SK-N-SH treated with all-trans-retinoic acid at 6 μM for 48 hours (cell line): Measurements from ENCODE around the gene FBXL14.

ENCODE experiments used
- ATAC-seq: fragments of 200-7000 bp; cut with Tn5 transposase; 3 replicates; pipeline ENCODE4 v1.9.1; 2020; ENCODE audit warnings: mild to moderate bottlenecking, moderate library complexity
- BACH2 ChIP-seq: fragments of 250-450 bp; sonication (Bioruptor Pico); IDR thresholded peaks from 2 replicates; pipeline ENCODE4 v1.9.0; 2021; ENCODE audit warnings: mild to moderate bottlenecking, borderline replicate concordance
- CREB5 ChIP-seq: fragments of 250-450 bp; sonication (Bioruptor Pico); IDR thresholded peaks from 2 replicates; pipeline ENCODE4 v1.5.1; 2020; ENCODE audit warnings: low read depth, mild to moderate bottlenecking, moderate library complexity
- CSRNP3 ChIP-seq: fragments of 250-450 bp; sonication (Bioruptor Pico); IDR thresholded peaks from 2 replicates; pipeline ENCODE4 v1.5.1; 2021; ENCODE audit warnings: mild to moderate bottlenecking, moderate library complexity
- ESRRG ChIP-seq: fragments of 250-450 bp; sonication (Bioruptor Pico); IDR thresholded peaks from 2 replicates; pipeline ENCODE4 v1.6.1; 2021; ENCODE audit warnings: mild to moderate bottlenecking
- GLIS3 ChIP-seq: fragments of 250-450 bp; sonication (Bioruptor Pico); IDR thresholded peaks from 2 replicates; pipeline ENCODE4 v1.5.0; 2020; ENCODE audit warnings: mild to moderate bottlenecking, moderate library complexity
- ISL1 ChIP-seq: fragments of 250-450 bp; sonication (Bioruptor Pico); IDR thresholded peaks from 2 replicates; pipeline ENCODE4 v2.1.2; 2022; ENCODE audit warnings: mild to moderate bottlenecking, moderate library complexity
- OSR1 ChIP-seq: fragments of 250-450 bp; sonication (Bioruptor Pico); IDR thresholded peaks from 2 replicates; pipeline ENCODE4 v1.8.0; 2022; ENCODE audit warnings: moderate library complexity, mild to moderate bottlenecking, inconsistent platforms
- PATZ1 ChIP-seq: fragments of 250-450 bp; sonication (Bioruptor Pico); IDR thresholded peaks from 2 replicates; pipeline ENCODE4 v1.8.0; 2020; ENCODE audit warnings: mild to moderate bottlenecking, moderate library complexity, borderline replicate concordance
- POU6F1 ChIP-seq: fragments of 250-450 bp; sonication (Bioruptor Pico); IDR thresholded peaks from 2 replicates; pipeline ENCODE4 v1.8.0; 2021; ENCODE audit warnings: low read depth, mild to moderate bottlenecking, moderate library complexity, borderline replicate concordance
- PPARA ChIP-seq: fragments of 250-450 bp; sonication (Bioruptor Pico); IDR thresholded peaks from 2 replicates; pipeline ENCODE4 v1.5.0; 2020; ENCODE audit warnings: mild to moderate bottlenecking, borderline replicate concordance
- RARB ChIP-seq: fragments of 250-450 bp; sonication (Bioruptor Pico); IDR thresholded peaks from 2 replicates; pipeline ENCODE4 v1.8.0; 2021; ENCODE audit warnings: mild to moderate bottlenecking, moderate library complexity
- SNAI2 ChIP-seq: fragments of 250-450 bp; sonication (Bioruptor Pico); IDR thresholded peaks from 2 replicates; pipeline ENCODE4 v1.5.0; 2020; ENCODE audit warnings: mild to moderate bottlenecking, moderate library complexity
- TCF4 ChIP-seq: fragments of 250-450 bp; sonication (Bioruptor Pico); IDR thresholded peaks from 2 replicates; pipeline ENCODE4 v1.8.0; 2021; ENCODE audit warnings: mild to moderate bottlenecking, moderate library complexity, borderline replicate concordance
- ZC3H10 ChIP-seq: fragments of 250-450 bp; sonication (Bioruptor Pico); IDR thresholded peaks from 2 replicates; pipeline ENCODE4 v1.5.1; 2021; ENCODE audit warnings: mild to moderate bottlenecking, moderate library complexity
- ZFP3 ChIP-seq: fragments of 250-450 bp; sonication (Bioruptor Pico); IDR thresholded peaks from 2 replicates; pipeline ENCODE4 v1.5.0; 2020; ENCODE audit warnings: mild to moderate bottlenecking, moderate library complexity
- ZFP30 ChIP-seq: fragments of 450-650 bp; formaldehyde crosslinking; IDR thresholded peaks from 2 replicates; pipeline ENCODE4 v1.5.0; 2022; ENCODE audit warnings: mild to moderate bottlenecking, moderate library complexity
- ZNF565 ChIP-seq: fragments of 450-650 bp; formaldehyde crosslinking; conservative IDR thresholded peaks from 2 replicates; pipeline ENCODE4 v1.5.0; 2020; ENCODE audit warnings: low read depth, mild to moderate bottlenecking, moderate library complexity
- ZNF70 ChIP-seq: fragments of 450-650 bp; formaldehyde crosslinking; IDR thresholded peaks from 2 replicates; pipeline ENCODE4 v1.5.0; 2020; ENCODE audit warnings: mild to moderate bottlenecking, moderate library complexity
- ZNF8 ChIP-seq: fragments of 450-650 bp; formaldehyde crosslinking; IDR thresholded peaks from 2 replicates; pipeline ENCODE4 v1.5.0; 2020; ENCODE audit warnings: mild to moderate bottlenecking, moderate library complexity

The FBXL14 gene

GRCh38 chr12:1579651-1580435 lies 14.5 kb downstream of the FBXL14 start:
- TF ChIP-seq ZFP30 (CRISPR knock-in tag) (no peak), SNAI2 (no peak), PPARA (no peak), GLIS3 (CRISPR knock-in tag) (no peak), ISL1 (CRISPR knock-in tag) (no peak), CREB5 (CRISPR knock-in tag) (no peak), ZNF8 (CRISPR knock-in tag) (no peak), ZNF70 (no peak), ZC3H10 (CRISPR knock-in tag) (no peak), ESRRG (CRISPR knock-in tag) (no peak), POU6F1 (no peak), TCF4 (CRISPR knock-in tag) (no peak), PATZ1 (CRISPR knock-in tag) (no peak), RARB (no peak), CSRNP3 (CRISPR knock-in tag) (no peak), BACH2 (CRISPR knock-in tag) (no peak)
- no peak; the same call in 2 of the 3 replicates for ATAC-seq

GRCh38 chr12:1576410-1577241 lies 17.8 kb downstream of the FBXL14 start:
- TF ChIP-seq ZFP3 (CRISPR knock-in tag), result 0 out of 2 replicates have a peak, but pooled peaks have one; percentile 18
- no peak for TF ChIP-seq PPARA
- ATAC-seq, result peak; percentile 6; the same call in 1 of the 3 replicates

GRCh38 chr12:1575408-1576401 lies 18.7 kb downstream of the FBXL14 start:
- peak; percentile 66 for ATAC-seq
- TF ChIP-seq ESRRG (CRISPR knock-in tag) (no peak), GLIS3 (CRISPR knock-in tag) (no peak), SNAI2 (no peak), ZNF70 (no peak), CREB5 (CRISPR knock-in tag) (no peak), OSR1 (no peak), POU6F1 (no peak), PATZ1 (CRISPR knock-in tag) (no peak), ISL1 (CRISPR knock-in tag) (no peak), RARB (no peak), ZNF565 (CRISPR knock-in tag) (no peak), ZNF8 (CRISPR knock-in tag) (no peak)
